ENCODE results near the gene GRID2. TPM values are rescaled to one million over a fixed set of nuclear protein-coding genes. Genes with fewer than 3 reads are reported as not detected.

Gene GRID2
- total and polyA plus RNA-seq, 11 donors: 0.29 to 0.38 (median 0.33) TPM; not detected in 8

- H3K9me3 ChIP-seq: no peaks in the 10 kb centered on the region
- ATAC-seq (no peak), DNase-seq (no peak)
- no peaks in the 10 kb centered on the region for H3K4me1 ChIP-seq
- no peaks in the 10 kb centered on the region for H3K36me3 ChIP-seq
- TF ChIP-seq CTCF (IDR thresholded peaks at IDR 0.05) (no peak), POLR2A (IDR thresholded peaks at IDR 0.05) (no peak)
- intact Hi-C loops (cut with DNase I): no loop called here
- no peaks in the 10 kb centered on the region for H3K27me3 ChIP-seq
- WGBS, 4 donors: 69 to 78% (median 74%) methylated on average over 1 of the region's 1 CpG
- no peak overlapping the region for H3K4me3 ChIP-seq
- no peak overlapping the region for H3K27ac ChIP-seq
Observed at GRCh38 chr4:93414041-93414550, 1110.3 kb downstream of the GRID2 start.

GRCh38 chr4:93416344-93417128, 1112.8 kb downstream of the GRID2 start:
- no peak for DNase-seq

GRCh38 chr4:93431371-93431770, 1127.6 kb downstream of the GRID2 start:
- no peak for ATAC-seq
- DNase-seq: no peak
- no peaks in the 10 kb centered on the region for H3K9me3 ChIP-seq
- intact Hi-C loops (cut with DNase I): no loop called here
- no peak overlapping the region for H3K4me3 ChIP-seq
- H3K27me3 ChIP-seq: no peaks in the 10 kb centered on the region
- H3K36me3 ChIP-seq: no peaks in the 10 kb centered on the region
- H3K27ac ChIP-seq: no peak overlapping the region
- TF ChIP-seq POLR2A (IDR thresholded peaks at IDR 0.05): no peak
- no peak for TF ChIP-seq CTCF (IDR thresholded peaks at IDR 0.05)
- H3K4me1 ChIP-seq: no peaks in the 10 kb centered on the region

More at GRCh38 chr4:93416344-93417128, 1112.8 kb downstream of the GRID2 start:
- Histone ChIP-seq H3K27ac (no peak overlapping the region), H3K36me3 (no peaks in the 10 kb centered on the region), H3K9me3 (peaks cover 0 to 4% (median 0%) of the 10 kb centered on the region in 12 donors), H3K4me3 (no peak overlapping the region), H3K27me3 (no peaks in the 10 kb centered on the region), H3K4me1 (no peaks in the 10 kb centered on the region)
- no peak for TF ChIP-seq POLR2A (IDR thresholded peaks at IDR 0.05)
- no peak for TF ChIP-seq CTCF (IDR thresholded peaks at IDR 0.05)
- 52 to 63% (median 55%) methylated on average over 4 of the region's 4 CpGs for WGBS, 4 donors
- intact Hi-C loops (cut with DNase I): no loop called here
- ATAC-seq: no peak

GRCh38 chr4:93433840-93434239, 1130.1 kb downstream of the GRID2 start:
- H3K27me3 ChIP-seq: no peaks in the 10 kb centered on the region
- H3K27ac ChIP-seq: no peak overlapping the region
- no peak for DNase-seq
- intact Hi-C loops (cut with DNase I): no loop called here
- TF ChIP-seq CTCF (IDR thresholded peaks at IDR 0.05) (no peak), POLR2A (IDR thresholded peaks at IDR 0.05) (no peak)
- H3K36me3 ChIP-seq: no peaks in the 10 kb centered on the region
- H3K9me3 ChIP-seq: no peaks in the 10 kb centered on the region
- WGBS, 4 donors: 83 to 87% (median 87%) methylated on average over 3 of the region's 3 CpGs
- H3K4me3 ChIP-seq: no peak overlapping the region
- ATAC-seq: no peak
- H3K4me1 ChIP-seq: no peaks in the 10 kb centered on the region
